ENCODE data around the gene CDC42BPA. TPM values are rescaled to one million over a fixed set of nuclear protein-coding genes. Genes with fewer than 3 reads are reported as not detected.

CDC42BPA gene
- polyA plus RNA-seq, 1 of the 3 experiments (the other 2 are of a cell fraction): 6.8 TPM

- no peaks in the 10 kb centered on the region for H3K9me2 ChIP-seq
- TF ChIP-seq, protein P1, sequence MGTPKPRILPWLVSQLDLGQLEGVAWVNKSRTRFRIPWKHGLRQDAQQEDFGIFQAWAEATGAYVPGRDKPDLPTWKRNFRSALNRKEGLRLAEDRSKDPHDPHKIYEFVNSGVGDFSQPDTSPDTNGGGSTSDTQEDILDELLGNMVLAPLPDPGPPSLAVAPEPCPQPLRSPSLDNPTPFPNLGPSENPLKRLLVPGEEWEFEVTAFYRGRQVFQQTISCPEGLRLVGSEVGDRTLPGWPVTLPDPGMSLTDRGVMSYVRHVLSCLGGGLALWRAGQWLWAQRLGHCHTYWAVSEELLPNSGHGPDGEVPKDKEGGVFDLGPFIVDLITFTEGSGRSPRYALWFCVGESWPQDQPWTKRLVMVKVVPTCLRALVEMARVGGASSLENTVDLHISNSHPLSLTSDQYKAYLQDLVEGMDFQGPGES (IDR thresholded peaks at IDR 0.05; ENCODE audit: low read depth, low read length): no peak
- TF ChIP-seq POLR2AphosphoS5 (IDR thresholded peaks at IDR 0.05; ENCODE audit: low read depth, low read length): no peak
- no peak for TF ChIP-seq CHD2 (IDR thresholded peaks at IDR 0.05; ENCODE audit: low read length, partially characterized antibody)
- TF ChIP-seq EP300 (IDR thresholded peaks at IDR 0.05; ENCODE audit: borderline replicate concordance in 1 of 2, low read depth in 1 of 2, low read length in 1 of 2): no peak
- no peak for TF ChIP-seq GATA2 (CRISPR knock-in tag; IDR thresholded peaks at IDR 0.05)
- TF ChIP-seq, protein P2, sequence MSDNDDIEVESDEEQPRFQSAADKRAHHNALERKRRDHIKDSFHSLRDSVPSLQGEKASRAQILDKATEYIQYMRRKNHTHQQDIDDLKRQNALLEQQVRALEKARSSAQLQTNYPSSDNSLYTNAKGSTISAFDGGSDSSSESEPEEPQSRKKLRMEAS (IDR thresholded peaks at IDR 0.05; ENCODE audit: low read depth): no peak
- TF ChIP-seq NRF1 (IDR thresholded peaks at IDR 0.05; ENCODE audit: low read depth, low read length): no peak
- TF ChIP-seq TEAD4 (IDR thresholded peaks at IDR 0.05; ENCODE audit: borderline replicate concordance, insufficient read depth): no peak
- no peak for TF ChIP-seq MEF2A (IDR thresholded peaks at IDR 0.05; ENCODE audit: borderline replicate concordance, low read depth)
- TF ChIP-seq EZH2phosphoT487 (IDR thresholded peaks at IDR 0.05; ENCODE audit: borderline replicate concordance, low read depth): no peak
- no peak for TF ChIP-seq JUND (IDR thresholded peaks at IDR 0.05)
- no peak for TF ChIP-seq RFX5 (IDR thresholded peaks at IDR 0.05; ENCODE audit: low read length)
- TF ChIP-seq RAD21 (IDR thresholded peaks at IDR 0.05; ENCODE audit: low read length): no peak
- TF ChIP-seq SMC3 (IDR thresholded peaks at IDR 0.05; ENCODE audit: low read depth, low read length): no peak
- TF ChIP-seq RCOR1 (IDR thresholded peaks at IDR 0.05; ENCODE audit: low read length): no peak
- TF ChIP-seq, protein P3, sequence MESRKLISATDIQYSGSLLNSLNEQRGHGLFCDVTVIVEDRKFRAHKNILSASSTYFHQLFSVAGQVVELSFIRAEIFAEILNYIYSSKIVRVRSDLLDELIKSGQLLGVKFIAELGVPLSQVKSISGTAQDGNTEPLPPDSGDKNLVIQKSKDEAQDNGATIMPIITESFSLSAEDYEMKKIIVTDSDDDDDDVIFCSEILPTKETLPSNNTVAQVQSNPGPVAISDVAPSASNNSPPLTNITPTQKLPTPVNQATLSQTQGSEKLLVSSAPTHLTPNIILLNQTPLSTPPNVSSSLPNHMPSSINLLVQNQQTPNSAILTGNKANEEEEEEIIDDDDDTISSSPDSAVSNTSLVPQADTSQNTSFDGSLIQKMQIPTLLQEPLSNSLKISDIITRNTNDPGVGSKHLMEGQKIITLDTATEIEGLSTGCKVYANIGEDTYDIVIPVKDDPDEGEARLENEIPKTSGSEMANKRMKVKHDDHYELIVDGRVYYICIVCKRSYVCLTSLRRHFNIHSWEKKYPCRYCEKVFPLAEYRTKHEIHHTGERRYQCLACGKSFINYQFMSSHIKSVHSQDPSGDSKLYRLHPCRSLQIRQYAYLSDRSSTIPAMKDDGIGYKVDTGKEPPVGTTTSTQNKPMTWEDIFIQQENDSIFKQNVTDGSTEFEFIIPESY (IDR thresholded peaks at IDR 0.05; ENCODE audit: borderline replicate concordance, low read depth): no peak
- TF ChIP-seq SIN3A (IDR thresholded peaks at IDR 0.05; ENCODE audit: borderline replicate concordance, low read depth, low read length): no peak
- TF ChIP-seq FOXJ3 (CRISPR knock-in tag; IDR thresholded peaks at IDR 0.05): no peak
- H4K20me1 ChIP-seq (ENCODE audit: insufficient read depth): no peaks in the 10 kb centered on the region
- H3K27ac ChIP-seq (ENCODE audit: low read depth in 2 of 2, low read length in 1 of 2): no peak overlapping the region
- peaks cover 29 to 41% of the 10 kb centered on the region in 2 experiments for H3K36me3 ChIP-seq (replicated peaks in 1 of 2; ENCODE audit: control insufficient read depth in 1 of 2, insufficient read depth in 2 of 2, low read length in 1 of 2)
- H3K4me1 ChIP-seq (ENCODE audit: control insufficient read depth in 1 of 2, insufficient read depth in 2 of 2, low read depth in 1 of 2, low read length in 1 of 2): no peaks in the 10 kb centered on the region
- no peaks in the 10 kb centered on the region for H3K79me2 ChIP-seq (ENCODE audit: insufficient read depth)
- no peaks in the 10 kb centered on the region for H3K27me3 ChIP-seq (ENCODE audit: insufficient read depth)
- H3F3A ChIP-seq (replicated peaks; ENCODE audit: insufficient read depth): no peaks in the 10 kb centered on the region
- no peak overlapping the region for H3K4me3 ChIP-seq (ENCODE audit: low read depth in 2 of 2, low read length in 1 of 2)
- WGBS (ENCODE audit: low lambda C conversion rate): 97% methylated on average over 2 of the region's 2 CpGs
- H3K9me3 ChIP-seq: no peaks in the 10 kb centered on the region
- ChIA-PET CTCF (no interaction called here), POLR2A (no interaction called here)
- H3K4me2 ChIP-seq: no peak overlapping the region
- no peak overlapping the region for H3K9ac ChIP-seq
- DNase-seq: no peak
- H2AFZ ChIP-seq (ENCODE audit: low read depth): no peak overlapping the region
These were observed 223.9 kb downstream of the CDC42BPA start for GRCh38 chr1:227094249-227094966.
